ENCODE measurements around the gene PTCHD1.

GRCh38 chrX:23403849-23404248, 69.2 kb downstream of the PTCHD1 start:
- no peak for TF ChIP-seq EZH2 (IDR thresholded peaks at IDR 0.05; ENCODE audit: low read length, missing control alignments)
- TF ChIP-seq, protein P1, sequence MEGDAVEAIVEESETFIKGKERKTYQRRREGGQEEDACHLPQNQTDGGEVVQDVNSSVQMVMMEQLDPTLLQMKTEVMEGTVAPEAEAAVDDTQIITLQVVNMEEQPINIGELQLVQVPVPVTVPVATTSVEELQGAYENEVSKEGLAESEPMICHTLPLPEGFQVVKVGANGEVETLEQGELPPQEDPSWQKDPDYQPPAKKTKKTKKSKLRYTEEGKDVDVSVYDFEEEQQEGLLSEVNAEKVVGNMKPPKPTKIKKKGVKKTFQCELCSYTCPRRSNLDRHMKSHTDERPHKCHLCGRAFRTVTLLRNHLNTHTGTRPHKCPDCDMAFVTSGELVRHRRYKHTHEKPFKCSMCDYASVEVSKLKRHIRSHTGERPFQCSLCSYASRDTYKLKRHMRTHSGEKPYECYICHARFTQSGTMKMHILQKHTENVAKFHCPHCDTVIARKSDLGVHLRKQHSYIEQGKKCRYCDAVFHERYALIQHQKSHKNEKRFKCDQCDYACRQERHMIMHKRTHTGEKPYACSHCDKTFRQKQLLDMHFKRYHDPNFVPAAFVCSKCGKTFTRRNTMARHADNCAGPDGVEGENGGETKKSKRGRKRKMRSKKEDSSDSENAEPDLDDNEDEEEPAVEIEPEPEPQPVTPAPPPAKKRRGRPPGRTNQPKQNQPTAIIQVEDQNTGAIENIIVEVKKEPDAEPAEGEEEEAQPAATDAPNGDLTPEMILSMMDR (conservative IDR thresholded peaks at IDR 0.05 in 1 of 2, IDR thresholded peaks at IDR 0.05 in 1 of 2; ENCODE audit: low read depth in 1 of 2, low read length in 2 of 2), result peak in 1 of 2 donors; percentile 21
